AG10803 (cell line): ENCODE data around the gene MYL3.
A peak's percentile ranks its signal among the peaks of the same experiment; 100 is the strongest.
"Not testable (repeated sequence)": the region's sequence is repeated elsewhere in the genome, so short reads cannot be mapped to it uniquely, and the experiment has no call there.

Experiments
- DNase-seq: peaks from one replicate; pipeline ENCODE4 v3.0.0; 2010; ENCODE audit warnings: low read depth
- H3K4me3 ChIP-seq: 2 replicates; pipeline ENCODE4 v1.5.1; 2011; ENCODE audit warnings: mild to moderate bottlenecking, low read length, control low read depth
- TF ChIP-seq, protein P1 (sequence below): conservative IDR thresholded peaks from 2 replicates; pipeline ENCODE4 v1.5.1; 2011; ENCODE audit warnings: mild to moderate bottlenecking, low read length, control low read depth, inconsistent platforms

MYL3 gene

DNA sequence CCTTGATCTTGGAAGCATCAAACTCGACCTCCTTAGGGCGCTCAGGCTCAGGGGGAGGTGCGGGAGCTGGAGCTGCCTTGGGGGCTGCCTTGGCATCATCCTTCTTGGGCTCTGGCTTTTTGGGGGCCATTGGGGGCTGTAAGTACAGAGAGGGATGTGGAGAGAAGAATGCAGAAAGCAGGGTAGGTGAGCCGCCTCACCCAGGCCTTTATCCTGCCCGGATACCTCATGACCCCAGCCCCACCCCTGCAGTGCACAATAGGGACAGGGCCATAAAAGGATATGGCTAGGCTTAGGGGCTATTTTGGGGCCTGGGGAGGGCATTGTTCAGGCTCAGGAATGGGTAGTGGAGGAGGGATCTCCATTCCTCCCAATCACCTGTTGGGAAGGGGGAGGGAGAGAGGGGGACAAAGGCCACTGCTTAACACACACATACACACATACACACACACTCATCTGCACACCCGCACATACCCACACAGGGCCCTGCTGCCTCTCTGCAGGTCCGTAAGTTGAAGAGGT is at the start of gene MYL3:
Gene MYL3 (minus strand): TSS at position 184 of the 522 bp plus-strand sequence. CDS start 54 bp downstream, at position 130.
- TF ChIP-seq, protein P1, sequence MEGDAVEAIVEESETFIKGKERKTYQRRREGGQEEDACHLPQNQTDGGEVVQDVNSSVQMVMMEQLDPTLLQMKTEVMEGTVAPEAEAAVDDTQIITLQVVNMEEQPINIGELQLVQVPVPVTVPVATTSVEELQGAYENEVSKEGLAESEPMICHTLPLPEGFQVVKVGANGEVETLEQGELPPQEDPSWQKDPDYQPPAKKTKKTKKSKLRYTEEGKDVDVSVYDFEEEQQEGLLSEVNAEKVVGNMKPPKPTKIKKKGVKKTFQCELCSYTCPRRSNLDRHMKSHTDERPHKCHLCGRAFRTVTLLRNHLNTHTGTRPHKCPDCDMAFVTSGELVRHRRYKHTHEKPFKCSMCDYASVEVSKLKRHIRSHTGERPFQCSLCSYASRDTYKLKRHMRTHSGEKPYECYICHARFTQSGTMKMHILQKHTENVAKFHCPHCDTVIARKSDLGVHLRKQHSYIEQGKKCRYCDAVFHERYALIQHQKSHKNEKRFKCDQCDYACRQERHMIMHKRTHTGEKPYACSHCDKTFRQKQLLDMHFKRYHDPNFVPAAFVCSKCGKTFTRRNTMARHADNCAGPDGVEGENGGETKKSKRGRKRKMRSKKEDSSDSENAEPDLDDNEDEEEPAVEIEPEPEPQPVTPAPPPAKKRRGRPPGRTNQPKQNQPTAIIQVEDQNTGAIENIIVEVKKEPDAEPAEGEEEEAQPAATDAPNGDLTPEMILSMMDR = no peak
- no peak within 1 kb of the TSS for H3K4me3 ChIP-seq
- no peak for DNase-seq

DNA sequence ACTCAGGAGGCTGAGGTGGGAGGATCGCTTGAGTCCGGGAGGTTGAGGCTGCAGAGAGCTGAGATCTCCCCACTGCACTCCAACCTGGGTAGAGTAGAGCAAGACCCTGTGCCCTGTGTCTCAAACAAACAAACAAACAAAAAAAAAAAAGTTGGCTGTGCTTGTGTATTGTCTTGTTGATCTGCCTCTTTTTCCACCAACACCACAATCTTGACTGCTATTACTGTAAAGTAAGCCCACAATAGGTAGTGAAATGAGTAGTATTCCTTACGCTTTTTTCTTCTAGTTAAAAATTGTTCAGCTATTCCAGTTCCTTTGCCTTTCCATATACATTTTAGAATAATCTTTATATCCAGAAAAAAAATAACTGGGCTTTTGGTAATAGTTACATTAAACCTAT is 49.7 kb upstream of the MYL3 start:
- TF ChIP-seq, protein P1 = no peak
- DNase-seq = no peak
- H3K4me3 ChIP-seq = no peak overlapping the region

- DNase-seq, H3K4me3 ChIP-seq: not testable (repeated sequence)
These were observed 47.7 kb upstream of the MYL3 start for GRCh38 chr3:46910914-46911313.

DNA sequence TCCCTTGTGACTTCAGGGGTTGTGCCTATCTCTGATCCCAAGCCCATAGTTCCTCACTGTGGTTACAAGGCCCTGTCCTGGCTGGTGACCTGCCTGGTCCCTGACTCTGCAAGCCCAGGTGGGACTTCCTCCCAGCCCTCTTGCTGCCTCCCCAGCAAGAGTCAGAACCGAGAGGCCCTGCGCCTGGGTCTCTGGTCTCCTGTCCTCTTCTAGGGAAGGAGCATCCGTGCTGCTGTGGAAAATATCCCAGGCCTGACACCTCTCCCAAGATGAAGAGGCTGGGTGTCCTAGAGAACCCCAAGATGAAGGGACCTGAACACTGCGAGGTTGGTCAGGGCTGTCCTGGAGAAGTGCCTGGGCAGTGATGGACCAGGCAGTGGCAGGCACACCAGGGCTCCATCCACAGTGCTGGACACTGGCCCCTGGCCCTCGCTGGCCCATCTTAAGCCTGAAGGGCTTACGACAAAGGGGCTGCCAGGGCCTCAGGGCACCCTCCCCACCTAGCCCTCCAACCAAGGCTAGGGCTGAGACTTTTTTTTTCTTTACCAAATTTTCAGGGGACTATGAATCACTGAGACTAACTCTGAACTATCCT is 47.0 kb upstream of the MYL3 start:
- no peak overlapping the region for H3K4me3 ChIP-seq
- TF ChIP-seq, protein P1 = no peak
- no peak for DNase-seq

DNA sequence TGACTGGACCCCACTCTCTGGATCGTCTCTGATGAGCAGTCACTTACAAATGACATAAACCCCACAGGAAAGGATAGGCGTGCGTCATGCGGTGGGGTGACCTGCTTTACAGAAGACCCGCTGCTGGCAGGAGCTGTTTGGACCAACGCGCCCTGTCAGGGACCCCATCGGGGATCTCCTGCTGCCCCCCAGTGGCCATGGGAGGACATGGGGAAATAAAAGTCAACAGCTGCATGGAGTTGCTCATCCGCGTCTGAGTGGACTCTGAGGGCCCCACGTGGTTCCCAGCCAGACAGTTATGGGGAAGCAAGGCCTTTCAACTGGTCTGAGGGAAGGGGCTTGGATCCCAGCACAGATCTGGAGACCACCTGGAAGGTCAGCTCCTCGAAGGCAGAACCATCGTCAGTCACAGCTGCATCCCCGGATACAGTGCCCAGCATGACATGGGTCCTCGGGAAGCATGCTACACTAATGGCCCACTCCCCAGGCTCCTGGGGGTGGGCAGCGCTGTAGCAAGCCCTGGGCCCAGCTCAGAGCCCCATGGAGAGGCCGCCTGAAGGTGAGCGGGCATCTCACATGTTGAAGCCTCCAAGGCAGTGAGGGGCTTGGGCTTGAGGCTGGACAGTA is 46.4 kb upstream of the MYL3 start:
- TF ChIP-seq, protein P1 = peak; percentile 84
- H3K4me3 ChIP-seq = no peak overlapping the region; the same call in 1 of the 2 replicates
- DNase-seq = peak; percentile 80

DNA sequence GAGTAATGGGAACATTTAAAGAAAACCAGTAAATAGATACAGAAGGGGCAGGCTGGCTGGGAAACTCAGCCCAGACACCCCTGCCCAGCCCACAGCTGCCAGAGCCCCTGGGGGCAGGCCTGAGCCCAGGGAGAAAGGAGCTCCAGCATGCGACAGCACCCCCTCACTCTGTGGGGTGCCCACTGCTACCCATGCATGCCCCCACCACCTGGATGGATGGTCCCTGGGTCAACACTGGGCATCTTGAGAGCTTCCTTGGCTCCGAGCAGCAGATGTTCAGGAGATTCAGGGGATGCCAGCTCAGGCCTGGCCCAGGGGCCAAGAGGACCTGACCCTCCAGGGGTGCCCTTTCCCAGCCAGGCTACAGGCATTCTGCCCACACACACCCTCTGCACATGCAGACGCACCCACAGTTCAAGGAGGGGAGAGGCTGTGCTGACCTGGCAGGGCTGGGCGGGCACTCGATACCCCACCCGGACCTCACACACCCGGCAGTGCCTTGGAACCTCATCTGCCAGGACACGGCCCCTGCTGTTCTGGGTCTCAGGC is 45.8 kb upstream of the MYL3 start:
- TF ChIP-seq, protein P1 = no peak; the same call in 1 of the 2 replicates
- DNase-seq = no peak
- H3K4me3 ChIP-seq = no peak overlapping the region; the same call in 1 of the 2 replicates

DNA sequence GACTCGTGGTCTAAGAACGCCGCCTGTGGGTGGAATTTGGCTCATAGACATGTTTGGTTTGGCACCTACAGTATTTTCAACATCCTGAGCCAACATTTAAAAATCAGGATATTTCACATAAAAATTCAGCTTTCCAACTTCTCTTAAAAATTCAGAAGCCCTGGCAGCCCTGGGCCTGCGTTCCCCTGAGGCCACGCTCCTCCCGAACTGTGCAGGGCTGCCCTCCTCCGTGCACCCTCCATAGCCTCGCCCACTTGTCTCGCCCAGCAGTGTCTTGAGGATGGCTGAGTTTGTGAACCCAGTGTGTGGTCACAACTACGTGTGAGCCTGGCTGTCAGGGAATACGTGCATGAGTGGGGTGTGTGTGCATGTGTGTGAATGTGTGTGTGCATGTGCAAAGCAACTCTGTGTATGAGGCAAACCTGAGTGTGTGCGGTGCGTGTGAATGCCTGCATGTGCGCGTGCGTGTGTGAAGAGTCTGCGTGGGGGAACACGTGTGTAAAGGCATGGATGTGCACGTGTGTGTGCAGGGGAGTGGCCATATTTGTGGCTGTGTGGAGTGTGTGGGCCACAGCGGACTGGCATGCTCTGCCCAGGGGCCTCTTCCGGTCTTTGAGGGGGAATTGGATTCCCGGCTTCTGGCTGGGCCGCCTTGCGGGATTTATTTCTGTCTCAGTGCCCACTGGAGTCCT is 45.2 kb upstream of the MYL3 start:
- peak; percentile 86 for DNase-seq
- TF ChIP-seq, protein P1 = peak; percentile 39
- no peak overlapping the region for H3K4me3 ChIP-seq
